GM12878 (cell line): ENCODE measurements around the gene RSPH10B2. TPM values are rescaled to one million over a fixed set of nuclear protein-coding genes. Genes with fewer than 3 reads are reported as not detected.
"Not testable (repeated sequence)": the region's sequence is repeated elsewhere in the genome, so short reads cannot be mapped to it uniquely, and the experiment has no call there.

Experiments
- ATAC-seq: fragments of 200-7000 bp; cut with Tn5 transposase; 3 replicates; pipeline ENCODE4 v1.9.1; 2020; ENCODE audit warnings: mild to moderate bottlenecking, moderate library complexity
- BruUV-seq: library from RNA; stranded (reverse); fragments of 400-500 nt; replicated peaks from 2 replicates; lab custom pipeline; 2021; lab: Mats Ljungman, UMichigan
- CTCF ChIA-PET: fragments of 300-600 bp; sonication (Branson Sonifier 250); formaldehyde crosslinking; extraction: SDS; loops from one replicate; lab custom pipeline; 2021; ENCODE audit warnings: inconsistent platforms; lab: Yijun Ruan, JAX
- POLR2A ChIA-PET: fragments of 350-600 bp; formaldehyde crosslinking; extraction: SDS; loops from one replicate; lab custom pipeline; 2021; ENCODE audit warnings: inconsistent platforms; lab: Charles Lee
- RAD21 ChIA-PET: fragments of 300-600 bp; sonication (Branson Sonifier 250); formaldehyde crosslinking; loops from one replicate; lab custom pipeline; 2023; ENCODE audit warnings: antibody characterized with exemption; ENCODE audit not compliant: unreplicated experiment; lab: Charles Lee
- SMC1A ChIA-PET: fragments of 300-600 bp; sonication (Branson Sonifier 250); formaldehyde crosslinking; loops from one replicate; lab custom pipeline; 2023; ENCODE audit not compliant: unreplicated experiment, uncharacterized antibody; lab: Charles Lee
- DNase-seq: peaks from one replicate; pipeline ENCODE4 v3.0.0-alpha.2; 2011; ENCODE audit warnings: low read depth, low spot score
- FAIRE-seq: peaks from 3 replicates; lab custom pipeline; 2011; peaks lifted over from hg19 to GRCh38; lab: Jason Lieb, UNC
- H2AFZ ChIP-seq: 2 replicates; pipeline ENCODE4 v1.6.0; 2011; ENCODE audit warnings: low read depth, low read length, control low read depth; ENCODE audit not compliant: control insufficient read depth
- H3K27ac ChIP-seq: 2 replicates; pipeline ENCODE4 v1.5.1; 2011; ENCODE audit warnings: control low read depth; ENCODE audit not compliant: control insufficient read depth, insufficient read depth
- H3K27me3 ChIP-seq, 2 experiments: replicated peaks in 1 of 2; 2 replicates each; pipeline versions ENCODE4 v1.6.0 to v1.6.1; 2011; ENCODE audit warnings: low read length in 1 of 2; ENCODE audit not compliant: control insufficient read depth in 2 of 2, insufficient read depth in 2 of 2
- H3K36me3 ChIP-seq, 2 experiments: 2 replicates each; pipeline ENCODE4 v1.5.1; 2011; ENCODE audit warnings: low read length in 1 of 2; ENCODE audit not compliant: control insufficient read depth in 2 of 2, insufficient read depth in 2 of 2
- H3K4me1 ChIP-seq: 2 replicates; pipeline ENCODE4 v1.6.1; 2011; ENCODE audit warnings: mild to moderate bottlenecking, low read length, moderate library complexity, mixed read lengths; ENCODE audit not compliant: control insufficient read depth, insufficient read depth
- H3K4me2 ChIP-seq: 2 replicates; pipeline ENCODE4 v1.6.0; 2011; ENCODE audit warnings: control low read depth; ENCODE audit not compliant: control insufficient read depth, insufficient read depth
- H3K4me3 ChIP-seq: fragments of 200-600 bp; sonication (generic); 2 replicates; pipeline ENCODE4 v1.5.1; 2016
- H3K79me2 ChIP-seq: 2 replicates; pipeline ENCODE4 v1.6.0; 2011; ENCODE audit warnings: low read length; ENCODE audit not compliant: control insufficient read depth, insufficient read depth
- H3K9ac ChIP-seq: 2 replicates; pipeline ENCODE4 v1.8.0; 2011; ENCODE audit warnings: low read length, control low read depth, mixed read lengths; ENCODE audit not compliant: control insufficient read depth, insufficient read depth
- H3K9me3 ChIP-seq: replicated peaks from 3 replicates; pipeline ENCODE4 v1.5.1; 2011; ENCODE audit warnings: mild to moderate bottlenecking, low read length; ENCODE audit not compliant: control insufficient read depth, insufficient read depth
- H4K20me1 ChIP-seq: 2 replicates; pipeline ENCODE4 v1.6.0; 2011; ENCODE audit not compliant: control insufficient read depth, insufficient read depth
- NFXL1 ChIP-seq: fragments of 450-650 bp; IDR thresholded peaks from 2 replicates; pipeline ENCODE4 v1.6.1; 2017; ENCODE audit warnings: antibody characterized with exemption, mild to moderate bottlenecking, borderline replicate concordance
- NFYA ChIP-seq: IDR thresholded peaks from 2 replicates; pipeline ENCODE4 v1.6.1; 2011; ENCODE audit warnings: low read depth, mild to moderate bottlenecking, low read length, improper control_type of control experiment, borderline replicate concordance
- PAX8 ChIP-seq: fragments of 450-650 bp; IDR thresholded peaks from 2 replicates; pipeline ENCODE4 v1.6.1; 2017; ENCODE audit warnings: mild to moderate bottlenecking, moderate library complexity
- ZBTB11 ChIP-seq: fragments of 450-650 bp; formaldehyde crosslinking; IDR thresholded peaks from 2 replicates; pipeline ENCODE4 v1.5.0; 2022; ENCODE audit warnings: mild to moderate bottlenecking, missing genetic modification characterization
- WGBS: methylation state at CpG from one replicate; pipeline ENCODE4 v1.1.6; 2016; ENCODE audit warnings: low lambda C conversion rate; ENCODE audit not compliant: insufficient replicate concordance, insufficient coverage; ENCODE audit errors: missing lambda C conversion rate; 5-methylcytosine and 5-hydroxymethylcytosine counted together
- in situ Hi-C: fragments of 300-500 bp; cut with MboI; formaldehyde crosslinking; loops from 9 replicates; pipeline ENCODE4 v1.14.3; 2018; ENCODE audit warnings: mixed read lengths
- intact Hi-C: fragments of 100-400 bp; cut with micrococcal nuclease; formaldehyde crosslinking; loops from one replicate; pipeline ENCODE4 v1.14.2; 2022; ENCODE audit not compliant: unreplicated experiment
- polyA plus RNA-seq, 11 experiments: library from polyadenylated mRNA; depleted of rRNA in 4 of 11; unstranded in 6 of 11; stranded (reverse) in 5 of 11; fragments of >200 nt; fragmentation: Nextera tagmentation in 4 of 11; fragmentation: Illumina TruSeq in 1 of 11; extraction: Ambion mirVana in 4 of 11; extraction: Trizol in 1 of 11; gene quantifications; 1 replicate in 1 of 11; 2 replicates in 10 of 11; pipeline versions ENCODE4 v1.2.1 to v1.2.3, GENCODE V29; 2011 to 2016; ENCODE audit warnings: inconsistent platforms in 2 of 11, missing spikeins in 2 of 11, low read depth in 1 of 11
- total RNA-seq, 4 experiments: library from RNA; depleted of rRNA in 3 of 4; stranded (reverse); fragments of >200 nt in 3 of 4; fragmentation: Illumina TruSeq in 1 of 4; extraction: Trizol in 1 of 4; gene quantifications; 2 replicates each; pipeline versions ENCODE4 v1.2.1 to v1.2.3, GENCODE V29; 2013 to 2021

Gene RSPH10B2
- total and polyA plus RNA-seq, 10 of the 15 experiments (the other 5 are each of a cell fraction or from before 2014, with no cell fraction given), result 0.04 to 0.34 (median 0.18) TPM; not detected in 3

DNA sequence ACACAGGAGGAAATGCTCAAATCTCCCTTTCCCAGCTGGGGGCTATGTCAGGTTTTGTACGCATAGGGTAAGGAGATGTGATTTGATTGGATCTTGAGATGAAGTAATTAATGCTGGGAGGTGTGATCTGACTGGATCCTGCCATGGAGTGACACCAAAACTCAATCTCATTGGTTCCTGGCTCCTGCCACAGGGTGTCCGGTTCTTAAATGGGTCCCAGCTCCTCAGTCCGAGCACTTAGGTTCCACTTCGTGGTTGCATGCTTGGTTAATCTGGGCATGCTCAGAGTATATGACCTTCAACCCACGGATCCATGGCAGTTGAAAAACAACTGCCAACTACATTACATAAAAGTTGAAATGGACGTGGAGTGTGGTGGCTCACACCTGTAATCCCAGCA, 44.1 kb upstream of the RSPH10B2 start:
- FAIRE-seq (no peak), DNase-seq (no peak), ATAC-seq (no peak)
- Histone ChIP-seq H3K4me3 (no peak overlapping the region), H3K36me3 (no peaks in the 10 kb centered on the region; a peak in 1 of 4 replicates), H3K9me3 (peaks cover 8% of the 10 kb centered on the region; the same call in 2 of the 3 replicates), H3K27ac (no peak overlapping the region), H2AFZ (no peak overlapping the region), H3K4me1 (peaks cover 3% of the 10 kb centered on the region; the same call in 1 of the 2 replicates), H3K79me2 (peaks cover 23% of the 10 kb centered on the region), H3K4me2 (no peak overlapping the region), H3K9ac (no peak overlapping the region), H4K20me1 (no peaks in the 10 kb centered on the region), H3K27me3 (no peaks in the 10 kb centered on the region)
- SMC1A ChIA-PET, result no interaction called here
- CTCF ChIA-PET, result no interaction called here
- RAD21 ChIA-PET, result no interaction called here
- in situ Hi-C loops (no loop called here), intact Hi-C loops (loop anchor here (5.0 kb wide), 1 partner anchor 118 kb away; the partner anchor contains the start of gene INTS15)
- TF ChIP-seq PAX8, result no peak
- TF ChIP-seq ZBTB11 (CRISPR knock-in tag), result 0 out of 2 replicates have a peak, but pooled peaks have one; percentile 13
- POLR2A ChIA-PET, result no interaction called here
- WGBS, result 73% methylated on average over 6 of the region's 6 CpGs
- no TSS peak for BruUV-seq

DNA sequence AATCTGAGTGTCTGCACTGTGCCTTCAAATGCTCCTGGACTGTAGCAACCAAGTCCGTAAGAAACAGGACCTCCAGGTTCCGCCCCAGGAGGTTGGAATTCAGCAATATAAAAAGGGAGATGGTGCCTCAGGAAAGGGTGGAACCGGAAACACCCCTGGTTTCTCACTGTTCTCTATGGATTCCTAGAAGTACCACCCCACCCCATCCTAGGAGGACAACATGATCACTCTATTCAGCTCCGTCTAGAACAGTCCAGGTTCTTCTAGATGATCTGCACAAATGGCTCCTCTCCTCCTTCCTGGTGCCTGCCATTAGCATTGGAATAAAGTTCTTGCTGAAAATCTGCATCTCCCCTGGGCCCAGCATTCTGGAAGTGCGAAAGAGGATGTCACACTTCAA, 39.5 kb upstream of the RSPH10B2 start:
- Histone ChIP-seq H3K27me3 (no peaks in the 10 kb centered on the region), H3K36me3 (no peaks in the 10 kb centered on the region), H3K27ac (no peak overlapping the region), H4K20me1 (no peaks in the 10 kb centered on the region), H2AFZ (no peak overlapping the region), H3K9me3 (peaks cover under 1% of the 10 kb centered on the region; the same call in 1 of the 3 replicates), H3K4me2 (no peak overlapping the region), H3K79me2 (no peaks in the 10 kb centered on the region), H3K4me3 (no peak overlapping the region)
- RAD21 ChIA-PET, result no interaction called here
- SMC1A ChIA-PET, result interaction anchor here (1.8 to 2.2 kb wide), 2 partner anchors 11 to 13 kb away, joined by 4 to 8 read pairs; no protein-coding TSS in a partner anchor
- no peak for FAIRE-seq
- in situ Hi-C loops (no loop called here), intact Hi-C loops (no loop called here)
- CTCF ChIA-PET, result no interaction called here
- no peak for DNase-seq
- ATAC-seq, result no peak
- TF ChIP-seq NFYA (no peak), NFXL1 (no peak), PAX8 (no peak)
- TF ChIP-seq, all 136 proteins: peak for 0
- H3K4me1 ChIP-seq, result no peaks in the 10 kb centered on the region
- POLR2A ChIA-PET, result no interaction called here
- no TSS peak for BruUV-seq
- 57% methylated on average over 5 of the region's 5 CpGs for WGBS
- H3K9ac ChIP-seq, result no peak overlapping the region

- intact Hi-C loops, H3K4me3 ChIP-seq, DNase-seq, FAIRE-seq, H2AFZ ChIP-seq, H3K27ac ChIP-seq, RAD21 ChIA-PET, H3K27me3 ChIP-seq, CTCF ChIA-PET, H3K4me2 ChIP-seq, H4K20me1 ChIP-seq, SMC1A ChIA-PET, H3K9ac ChIP-seq, H3K79me2 ChIP-seq, H3K36me3 ChIP-seq, ATAC-seq, in situ Hi-C loops, H3K4me1 ChIP-seq, BruUV-seq, H3K9me3 ChIP-seq: not testable (repeated sequence)
- POLR2A ChIA-PET, result interaction anchor here (0.5 kb wide), 1 partner anchor 10 kb away, joined by 5 read pairs; no protein-coding TSS in a partner anchor
- WGBS, result 55% methylated on average over 8 of the region's 9 CpGs
These were observed 38.0 kb upstream of the RSPH10B2 start for GRCh38 chr7:6715898-6716297.
